HL-60 (cell line): ENCODE results near the gene USP32.

Source experiments
- DNase-seq, 2 experiments: peaks; one replicate each; pipeline ENCODE4 v3.0.0-alpha.2; 2010 to 2020; ENCODE audit warnings: low read depth in 1 of 2, low spot score in 1 of 2
- H3K27ac ChIP-seq: fragments of 250-450 bp; sonication (Bioruptor Pico); replicated peaks from 2 replicates; pipeline ENCODE4 v1.5.1; 2020; ENCODE audit warnings: mild to moderate bottlenecking, moderate library complexity
- H3K27me3 ChIP-seq: fragments of 250-450 bp; sonication (Bioruptor Pico); 2 replicates; pipeline ENCODE4 v1.5.1; 2021; ENCODE audit warnings: mild to moderate bottlenecking, moderate library complexity; ENCODE audit not compliant: insufficient read depth, poor library complexity, severe bottlenecking
- H3K4me3 ChIP-seq: replicated peaks from 2 replicates; pipeline ENCODE4 v1.5.1; 2011; ENCODE audit warnings: mild to moderate bottlenecking, control low read depth, low read length; ENCODE audit not compliant: insufficient read depth
- GABPA ChIP-seq: IDR thresholded peaks from 2 replicates; pipeline ENCODE4 v1.6.1; 2012; ENCODE audit warnings: low read depth
- POLR2AphosphoS5 ChIP-seq: IDR thresholded peaks from 2 replicates; pipeline ENCODE4 v1.6.1; 2012; ENCODE audit warnings: low read depth
- REST ChIP-seq: IDR thresholded peaks from 2 replicates; pipeline ENCODE4 v1.6.1; 2012; ENCODE audit warnings: low read depth; ENCODE audit not compliant: insufficient replicate concordance
- SPI1 ChIP-seq: IDR thresholded peaks from 2 replicates; pipeline ENCODE4 v1.6.1; 2012; ENCODE audit warnings: low read depth, mild to moderate bottlenecking, borderline replicate concordance
- TF ChIP-seq, protein P1 (sequence below): IDR thresholded peaks from one replicate; pipeline ENCODE4 v1.5.1; 2011; ENCODE audit warnings: low read length, control low read depth, inconsistent platforms; ENCODE audit not compliant: insufficient read depth

Gene USP32

DNA sequence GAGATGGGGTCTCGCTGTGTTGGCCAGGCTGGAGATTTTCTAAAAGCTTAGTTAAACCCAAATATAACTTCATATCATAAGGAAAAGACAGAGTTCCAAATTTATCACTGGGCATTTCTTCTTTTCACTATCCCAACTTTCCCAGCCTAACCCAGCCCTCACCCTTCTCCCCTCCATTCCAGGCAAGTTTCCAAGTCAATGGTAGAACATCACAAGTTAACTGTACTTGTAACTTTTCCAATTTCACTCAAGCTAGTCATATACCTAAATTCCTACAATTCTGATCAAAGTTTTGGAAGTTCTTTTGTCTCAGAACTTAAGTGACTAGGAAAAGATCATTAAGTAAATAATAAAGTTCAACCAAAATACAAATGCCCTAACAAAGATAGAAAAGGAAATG, 61.2 kb downstream of the USP32 start:
- no peak overlapping the region for H3K4me3 ChIP-seq
- no peak overlapping the region for H3K27ac ChIP-seq
- TF ChIP-seq SPI1: no peak
- TF ChIP-seq, protein P1, sequence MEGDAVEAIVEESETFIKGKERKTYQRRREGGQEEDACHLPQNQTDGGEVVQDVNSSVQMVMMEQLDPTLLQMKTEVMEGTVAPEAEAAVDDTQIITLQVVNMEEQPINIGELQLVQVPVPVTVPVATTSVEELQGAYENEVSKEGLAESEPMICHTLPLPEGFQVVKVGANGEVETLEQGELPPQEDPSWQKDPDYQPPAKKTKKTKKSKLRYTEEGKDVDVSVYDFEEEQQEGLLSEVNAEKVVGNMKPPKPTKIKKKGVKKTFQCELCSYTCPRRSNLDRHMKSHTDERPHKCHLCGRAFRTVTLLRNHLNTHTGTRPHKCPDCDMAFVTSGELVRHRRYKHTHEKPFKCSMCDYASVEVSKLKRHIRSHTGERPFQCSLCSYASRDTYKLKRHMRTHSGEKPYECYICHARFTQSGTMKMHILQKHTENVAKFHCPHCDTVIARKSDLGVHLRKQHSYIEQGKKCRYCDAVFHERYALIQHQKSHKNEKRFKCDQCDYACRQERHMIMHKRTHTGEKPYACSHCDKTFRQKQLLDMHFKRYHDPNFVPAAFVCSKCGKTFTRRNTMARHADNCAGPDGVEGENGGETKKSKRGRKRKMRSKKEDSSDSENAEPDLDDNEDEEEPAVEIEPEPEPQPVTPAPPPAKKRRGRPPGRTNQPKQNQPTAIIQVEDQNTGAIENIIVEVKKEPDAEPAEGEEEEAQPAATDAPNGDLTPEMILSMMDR: no peak
- TF ChIP-seq REST: no peak
- TF ChIP-seq POLR2AphosphoS5: no peak
- no peak for TF ChIP-seq GABPA
- no peak for DNase-seq
- no peaks in the 10 kb centered on the region for H3K27me3 ChIP-seq

DNA sequence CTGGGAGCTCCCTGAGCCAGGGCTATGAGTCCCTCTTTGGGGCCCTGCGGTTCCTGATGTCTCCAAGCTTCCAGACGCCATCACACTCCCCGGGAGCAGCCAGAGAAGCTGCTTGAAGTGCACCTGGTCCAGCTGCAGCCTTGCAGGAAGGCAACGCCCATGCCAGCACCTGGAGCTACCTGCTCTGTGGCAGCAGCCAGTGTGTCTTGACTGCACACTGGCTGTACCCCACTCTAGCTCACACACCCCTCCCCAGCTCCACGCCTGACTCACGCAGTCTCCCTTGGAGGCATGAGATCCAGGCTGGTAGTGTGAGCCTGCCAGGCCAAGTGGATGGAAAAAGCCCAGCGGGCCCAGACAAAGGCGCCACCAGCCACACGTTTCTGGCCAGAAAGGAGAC, 63.3 kb downstream of the USP32 start:
- no peak overlapping the region for H3K4me3 ChIP-seq
- no peak overlapping the region for H3K27ac ChIP-seq
- no peaks in the 10 kb centered on the region for H3K27me3 ChIP-seq
- TF ChIP-seq SPI1 (no peak), REST (no peak), POLR2AphosphoS5 (no peak), GABPA (no peak)
- TF ChIP-seq, protein P1: no peak
- no peak for DNase-seq

GRCh38 chr17:60327901-60328273, 64.0 kb downstream of the USP32 start:
- no peak for DNase-seq
- no peaks in the 10 kb centered on the region for H3K27me3 ChIP-seq
- no peak overlapping the region for H3K4me3 ChIP-seq
- H3K27ac ChIP-seq: no peak overlapping the region
- TF ChIP-seq POLR2AphosphoS5: no peak
- TF ChIP-seq, protein P1: no peak
- TF ChIP-seq SPI1: no peak
- no peak for TF ChIP-seq GABPA
- no peak for TF ChIP-seq REST
